ENCODE results near the gene CCDC83. TPM values are rescaled to one million over a fixed set of nuclear protein-coding genes. Genes with fewer than 3 reads are reported as not detected.

Gene CCDC83
- total RNA-seq, 1 donor from 2014 or later, result not detected

DNA sequence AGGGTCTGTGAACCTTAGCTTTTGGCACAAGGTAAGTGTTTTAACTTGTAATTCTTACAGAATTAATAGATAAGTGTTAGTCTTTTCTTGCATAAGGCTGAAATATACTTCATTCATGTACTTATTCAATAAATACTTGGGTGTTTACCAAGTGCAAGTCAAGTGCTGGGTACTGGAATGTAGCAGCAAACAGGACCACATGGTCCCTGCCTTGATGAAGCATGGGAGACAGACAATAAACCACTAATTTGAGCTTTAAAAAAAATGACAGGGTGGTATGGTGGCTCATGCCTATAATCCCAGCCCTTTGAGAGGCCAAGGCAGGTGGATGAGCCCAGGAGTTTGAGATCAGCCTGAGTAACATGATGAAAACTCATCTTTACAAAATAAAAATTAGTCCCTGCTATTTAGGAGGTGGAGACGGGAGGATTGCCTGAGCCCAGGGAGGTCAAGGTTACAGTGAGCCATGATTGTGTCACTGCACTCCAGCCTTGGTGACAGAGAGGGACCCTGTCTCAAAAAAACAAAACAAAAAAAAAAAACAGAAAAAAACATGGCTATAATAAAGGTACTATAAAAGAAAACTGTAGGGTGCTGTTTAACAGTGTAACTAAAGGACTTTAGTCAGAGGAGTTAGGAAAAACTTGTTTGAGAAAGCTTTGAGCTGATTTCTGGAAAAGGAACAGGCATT, 11.1 kb downstream of the CCDC83 start:
- DNase-seq (ENCODE audit: missing footprints) (no peak), ATAC-seq (no peak)
- intact Hi-C loops (cut with DNase I), result no loop called here

DNA sequence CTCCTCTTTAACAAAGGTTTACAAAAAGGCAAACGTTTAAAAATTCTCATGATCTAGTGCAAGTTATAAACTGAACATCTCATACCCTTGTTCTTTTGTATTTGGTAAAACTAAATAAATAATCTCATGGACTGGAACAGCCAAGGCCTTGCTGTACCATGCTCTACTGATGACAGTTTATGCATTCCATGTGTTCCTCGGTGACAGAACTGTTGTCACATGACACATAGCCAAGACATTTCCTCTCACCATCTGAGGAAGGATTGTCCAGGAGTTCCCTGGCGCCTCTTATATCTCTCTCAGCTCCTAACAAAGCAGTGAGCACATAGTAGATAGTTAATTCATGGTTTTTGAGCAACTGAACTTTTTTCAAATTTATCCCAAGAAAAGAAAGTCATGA, 12.6 kb downstream of the CCDC83 start:
- ATAC-seq, result no peak
- DNase-seq (ENCODE audit: missing footprints), result no peak
- intact Hi-C loops (cut with DNase I), result no loop called here

DNA sequence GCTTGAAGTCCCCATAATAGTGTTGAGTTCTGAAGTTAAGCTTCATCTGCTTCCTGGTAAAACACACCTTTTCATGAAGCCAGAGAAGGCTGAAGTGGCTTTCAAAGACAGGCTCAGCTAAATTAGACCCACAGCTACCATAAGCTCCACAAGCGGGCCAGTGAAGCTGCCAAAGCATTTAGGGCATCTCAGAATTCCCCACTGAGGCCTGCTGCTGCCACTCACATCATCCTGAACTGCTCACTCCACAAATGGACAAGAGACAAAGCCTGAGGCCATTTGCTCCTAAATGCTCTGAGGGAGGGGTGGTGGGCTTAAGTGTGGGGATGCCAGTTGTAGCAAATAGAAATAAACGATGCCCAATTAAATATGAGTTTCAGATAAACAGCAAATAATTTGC, 14.6 kb downstream of the CCDC83 start:
- no peak for DNase-seq (ENCODE audit: missing footprints)
- intact Hi-C loops (cut with DNase I), result no loop called here
- no peak for ATAC-seq

DNA sequence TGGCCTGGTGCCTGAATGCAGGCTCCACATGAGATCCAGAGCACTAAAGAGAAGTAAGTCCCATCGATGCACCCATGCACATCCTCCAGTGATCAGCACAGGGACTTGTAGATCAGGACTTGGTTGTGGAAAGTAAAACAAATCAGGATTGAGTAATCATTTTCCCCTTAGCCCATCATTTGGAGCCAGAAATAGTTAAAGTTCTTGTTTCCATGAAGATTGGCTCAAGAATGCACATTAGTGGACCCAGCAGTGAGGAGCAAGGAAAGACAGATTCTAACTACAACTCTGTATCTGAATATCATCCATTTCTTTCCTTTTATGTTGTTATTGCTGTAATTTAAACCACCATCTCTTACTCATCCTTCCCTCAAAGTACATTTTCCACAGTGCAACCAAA, 19.1 kb downstream of the CCDC83 start:
- ATAC-seq, result no peak
- intact Hi-C loops (cut with DNase I), result no loop called here
- no peak for DNase-seq (ENCODE audit: missing footprints)

DNA sequence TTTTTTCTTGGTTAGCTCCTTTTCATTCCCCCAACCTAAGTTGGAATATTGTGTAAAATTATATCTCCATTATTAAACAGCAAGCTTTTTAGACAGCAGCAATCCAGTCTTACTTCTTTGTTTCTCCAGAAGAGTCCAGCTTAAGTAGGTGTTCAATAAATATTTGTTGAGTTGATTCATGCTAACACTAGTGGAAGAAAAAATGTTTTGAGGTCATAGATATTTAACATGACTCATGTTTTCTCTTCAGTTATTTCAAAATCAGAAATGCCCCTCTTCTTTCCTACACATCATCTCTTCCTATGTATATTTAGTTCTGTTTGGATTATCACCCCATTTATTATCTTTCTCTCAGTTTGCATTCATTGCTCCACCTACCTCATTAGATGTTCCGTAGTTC, 20.3 kb downstream of the CCDC83 start:
- intact Hi-C loops (cut with DNase I), result no loop called here
- DNase-seq (ENCODE audit: missing footprints) (no peak), ATAC-seq (no peak)

DNA sequence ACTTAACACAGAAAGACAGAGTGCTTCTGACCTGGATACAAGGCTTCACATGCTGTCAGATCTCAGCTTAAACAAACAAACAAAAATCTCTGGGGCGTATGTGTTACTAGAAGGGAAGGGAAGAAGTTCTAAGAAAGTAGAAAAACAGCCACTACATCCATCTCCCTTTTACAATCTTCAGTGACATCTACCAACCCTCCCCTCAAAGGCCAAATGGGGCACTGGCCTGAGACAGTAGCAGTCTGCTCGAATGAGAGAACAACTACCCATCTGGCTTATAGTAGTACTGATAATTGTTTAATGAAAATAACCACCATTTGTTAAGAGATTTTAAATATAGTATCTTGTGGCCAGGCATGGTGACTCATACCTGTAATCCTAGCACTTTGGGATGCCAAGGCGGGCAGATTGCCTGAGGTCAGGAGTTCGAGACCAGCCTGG, 29.4 kb downstream of the CCDC83 start:
- DNase-seq (ENCODE audit: missing footprints) (no peak), ATAC-seq (no peak)
- intact Hi-C loops (cut with DNase I), result no loop called here

DNA sequence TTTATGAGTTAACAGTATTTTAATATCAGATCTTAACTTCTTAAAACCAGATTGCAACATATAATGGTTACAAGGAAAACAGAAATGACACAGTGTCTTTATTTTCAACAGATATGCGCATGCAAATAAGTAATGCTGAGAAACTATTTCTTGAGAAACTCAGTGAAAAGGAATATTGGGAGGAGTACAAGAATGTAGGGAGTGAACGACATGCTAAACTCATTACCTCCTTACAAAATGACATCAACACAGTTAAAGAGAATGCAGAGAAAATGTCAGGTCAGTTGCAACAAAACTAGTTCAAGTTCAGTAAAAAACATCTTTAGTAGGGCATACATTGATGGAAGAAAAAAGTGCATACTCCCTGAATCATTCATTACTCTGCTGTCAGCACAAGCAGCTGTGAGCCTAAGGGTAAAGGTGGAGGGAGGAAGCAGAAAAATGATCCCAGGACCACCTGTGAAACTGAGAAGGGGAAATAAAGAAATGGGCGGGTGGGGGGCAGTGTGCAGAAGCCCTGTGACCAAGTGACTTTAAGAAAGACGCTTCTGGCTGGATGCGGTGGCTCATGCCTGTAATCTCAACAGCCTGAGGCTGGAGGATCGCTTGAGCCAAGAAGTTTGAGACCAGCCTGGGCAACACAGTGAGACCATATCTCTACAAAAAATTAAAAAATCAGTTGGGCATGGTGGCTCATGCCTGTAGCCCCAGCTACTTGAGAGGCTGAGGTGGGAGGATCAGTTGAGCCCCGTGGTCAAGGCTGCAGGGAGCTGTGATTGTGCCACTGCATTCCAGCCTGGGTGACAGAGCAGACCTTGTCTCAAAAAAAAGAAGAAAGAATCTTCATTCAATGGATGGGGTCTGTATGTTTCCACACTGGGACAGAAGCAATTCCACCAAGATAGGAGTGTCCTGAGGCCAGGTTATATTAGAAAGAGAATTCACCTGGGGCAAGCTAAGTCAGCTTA, 31.2 kb downstream of the CCDC83 start:
- ATAC-seq (no peak), DNase-seq (ENCODE audit: missing footprints) (no peak)
- intact Hi-C loops (cut with DNase I), result no loop called here

DNA sequence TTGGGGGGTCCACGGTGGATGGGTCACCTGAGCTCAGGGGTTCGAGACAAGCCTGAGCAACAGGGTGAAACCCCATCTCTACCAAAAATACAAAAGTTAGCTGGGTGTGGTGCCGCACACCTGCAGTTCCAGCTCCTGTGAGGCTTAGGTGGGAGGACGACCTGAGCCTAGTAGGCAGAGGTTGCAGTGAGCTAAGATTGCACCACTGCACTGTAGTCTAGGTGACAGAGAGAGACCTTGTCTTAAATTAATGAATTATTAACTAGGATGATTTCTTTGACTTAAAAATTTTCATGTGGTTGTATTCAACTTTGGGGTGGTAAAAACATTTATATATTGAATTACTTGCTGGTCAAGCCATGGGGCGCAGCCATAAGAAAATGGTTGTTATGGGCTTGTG, 33.9 kb downstream of the CCDC83 start:
- ATAC-seq (no peak), DNase-seq (ENCODE audit: missing footprints) (no peak)
- intact Hi-C loops (cut with DNase I), result no loop called here

DNA sequence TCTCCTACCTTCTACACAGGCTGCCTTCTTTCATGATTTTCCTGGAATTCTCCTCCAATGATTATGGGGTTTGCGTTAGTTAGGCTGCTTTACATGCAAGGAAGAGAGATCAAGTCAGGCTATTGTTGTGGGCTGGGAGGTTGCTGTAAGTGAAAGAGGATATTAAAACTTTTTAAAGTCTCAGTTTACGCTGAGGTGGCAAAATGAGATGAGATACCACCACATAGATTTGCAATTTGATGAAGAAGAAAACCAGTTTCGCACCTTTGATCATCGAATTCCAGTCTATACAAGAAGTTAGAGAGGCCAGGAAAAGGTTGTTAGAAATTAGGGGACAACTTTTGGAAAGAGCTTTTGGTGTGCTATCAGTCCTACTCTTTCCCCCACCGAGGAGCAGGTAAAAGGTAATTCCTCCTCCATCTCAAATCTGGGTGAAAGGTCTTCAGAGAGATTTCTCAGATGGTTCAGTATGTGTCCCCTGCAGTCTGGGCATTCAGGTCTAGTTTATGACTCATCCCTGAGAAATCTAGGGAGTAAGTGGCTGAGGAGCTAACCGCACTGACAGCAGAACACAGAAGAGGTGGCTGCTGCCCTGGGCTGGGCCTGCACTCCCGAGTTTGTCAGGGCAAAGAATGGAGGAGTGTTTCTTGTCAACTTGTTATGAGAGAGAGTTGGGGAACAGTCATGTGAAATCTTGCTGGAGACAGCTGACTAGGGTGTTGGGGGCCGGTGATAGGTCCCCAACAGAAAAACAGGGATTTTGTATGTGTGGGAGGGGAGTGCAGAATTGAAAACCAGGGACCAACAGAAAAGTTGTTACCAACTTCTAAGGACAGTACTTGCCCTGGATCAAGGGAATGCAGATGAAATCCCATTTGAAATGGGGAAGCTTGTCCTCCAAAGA, 34.7 kb downstream of the CCDC83 start:
- ATAC-seq, result no peak
- no peak for DNase-seq (ENCODE audit: missing footprints)
- intact Hi-C loops (cut with DNase I), result no loop called here

DNA sequence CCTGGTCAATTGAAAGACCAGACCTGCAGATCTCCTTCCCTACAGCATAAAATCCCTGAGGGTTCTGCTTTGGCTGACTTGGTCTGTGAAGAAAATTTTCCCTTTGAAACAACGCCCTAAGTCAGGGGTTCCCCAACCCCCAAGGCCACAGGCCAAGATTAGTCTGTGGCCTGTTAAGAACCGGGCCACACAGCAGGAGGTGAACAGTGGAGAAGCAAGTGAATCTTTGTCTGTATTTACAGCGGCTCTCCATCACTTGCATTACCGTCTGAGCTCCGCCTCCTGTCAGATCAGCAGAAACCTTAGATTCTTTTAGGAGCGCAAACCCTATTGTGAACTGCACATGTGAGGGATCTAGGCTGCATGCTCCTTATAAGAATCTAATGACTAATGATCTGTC, 38.2 kb downstream of the CCDC83 start:
- intact Hi-C loops (cut with DNase I), result no loop called here

DNA sequence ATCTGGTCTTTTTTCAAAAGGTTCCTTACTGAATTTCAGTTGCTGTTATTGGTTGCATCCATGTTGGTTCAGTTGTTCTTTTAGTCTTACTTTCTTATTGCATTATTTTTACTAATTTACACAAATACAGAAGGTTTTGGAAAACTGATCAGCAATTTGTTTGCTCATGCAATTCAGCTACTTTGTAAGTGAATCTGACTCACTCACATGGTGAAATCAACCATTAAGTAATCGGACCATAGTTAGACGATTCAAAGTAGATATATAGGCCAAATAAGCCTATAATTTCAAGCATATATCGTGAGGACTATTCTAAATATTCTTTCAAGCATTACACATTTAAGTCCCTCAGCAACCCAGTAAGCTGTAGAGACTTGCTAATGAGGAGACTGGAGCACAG, 41.7 kb downstream of the CCDC83 start:
- no peak for DNase-seq (ENCODE audit: missing footprints)
- ATAC-seq, result no peak
- intact Hi-C loops (cut with DNase I), result no loop called here

More for the DNA sequence above, 38.2 kb downstream of the CCDC83 start:
- no peak for ATAC-seq
- no peak for DNase-seq (ENCODE audit: missing footprints)

DNA sequence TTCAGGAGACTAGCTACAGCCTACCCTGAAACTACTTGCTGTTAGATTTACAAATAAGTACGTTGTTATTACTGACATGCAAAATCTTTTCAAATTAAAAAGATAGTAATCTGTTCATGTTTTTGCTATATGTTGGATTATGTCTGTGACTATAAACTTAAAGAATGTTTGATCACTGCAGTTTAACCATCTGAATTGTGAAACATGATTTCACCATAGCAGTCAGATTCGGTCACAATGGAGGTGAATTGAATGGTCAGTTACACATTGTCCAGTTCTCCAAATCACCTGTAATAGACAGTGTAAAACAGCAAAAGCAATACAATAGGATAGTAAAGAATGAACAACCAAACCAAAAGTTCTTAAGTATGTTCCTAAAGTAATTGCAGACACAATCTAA, 43.3 kb downstream of the CCDC83 start:
- ATAC-seq (no peak), DNase-seq (ENCODE audit: missing footprints) (no peak)
- intact Hi-C loops (cut with DNase I), result no loop called here

DNA sequence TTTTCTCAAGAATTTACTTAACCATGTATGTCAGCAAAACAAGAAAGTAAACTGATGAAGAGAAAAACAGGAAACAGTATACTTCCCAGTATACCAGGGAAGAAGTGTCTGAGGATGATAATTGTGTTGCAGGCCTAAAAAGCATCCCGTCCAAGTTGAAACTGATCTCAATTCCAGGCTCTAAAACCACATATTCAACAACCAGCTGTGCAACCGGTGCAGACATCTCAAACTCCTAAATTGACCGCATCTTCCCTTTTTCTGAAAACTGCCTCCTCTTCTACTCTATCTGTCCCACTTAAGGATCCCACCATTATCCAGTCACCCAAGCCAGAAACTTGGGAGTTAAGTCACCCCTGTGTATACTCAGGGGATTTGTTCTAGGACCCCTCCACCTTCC, 47.2 kb downstream of the CCDC83 start:
- intact Hi-C loops (cut with DNase I), result no loop called here
- DNase-seq (ENCODE audit: missing footprints) (no peak), ATAC-seq (no peak)

DNA sequence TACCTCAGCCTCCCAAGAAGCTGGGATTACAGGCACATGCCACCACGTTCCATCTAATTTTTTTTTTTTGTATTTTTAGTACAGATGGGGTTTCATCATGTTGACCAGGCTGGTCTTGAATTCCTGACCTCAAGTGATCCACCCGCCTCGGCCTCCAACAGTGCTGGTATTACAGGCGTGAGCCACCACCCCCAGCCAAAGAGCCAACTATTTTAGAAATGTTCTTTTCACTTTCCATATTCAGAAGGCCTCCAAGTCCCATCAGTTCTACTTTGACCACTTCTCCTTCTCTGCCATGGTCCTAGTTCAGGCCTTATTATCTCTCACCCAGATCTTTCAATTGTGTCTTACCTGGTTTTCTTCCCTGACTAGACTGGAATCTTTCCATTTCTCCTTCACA, 48.2 kb downstream of the CCDC83 start:
- DNase-seq (ENCODE audit: missing footprints), result no peak
- intact Hi-C loops (cut with DNase I), result no loop called here
- ATAC-seq, result no peak

DNA sequence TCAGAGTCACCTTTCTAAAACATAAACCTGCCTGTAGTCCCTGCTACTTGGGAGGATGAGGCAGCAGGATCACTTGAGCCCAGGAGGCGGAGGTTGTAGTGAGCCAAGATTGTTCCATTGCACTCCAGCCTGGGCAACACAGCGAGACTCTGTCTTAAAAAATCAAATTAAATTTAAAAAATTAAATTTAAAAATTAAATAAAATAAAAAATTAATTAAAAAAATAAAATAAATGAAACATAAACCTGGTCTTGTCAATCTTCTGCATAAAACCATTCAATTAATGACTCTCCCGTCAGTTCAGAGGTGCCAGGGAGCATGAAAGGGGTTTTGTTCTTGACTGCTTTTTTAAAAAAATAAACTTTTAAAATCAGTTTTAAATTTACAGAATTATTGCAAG, 48.6 kb downstream of the CCDC83 start:
- intact Hi-C loops (cut with DNase I), result no loop called here
- ATAC-seq (no peak), DNase-seq (ENCODE audit: missing footprints) (no peak)

DNA sequence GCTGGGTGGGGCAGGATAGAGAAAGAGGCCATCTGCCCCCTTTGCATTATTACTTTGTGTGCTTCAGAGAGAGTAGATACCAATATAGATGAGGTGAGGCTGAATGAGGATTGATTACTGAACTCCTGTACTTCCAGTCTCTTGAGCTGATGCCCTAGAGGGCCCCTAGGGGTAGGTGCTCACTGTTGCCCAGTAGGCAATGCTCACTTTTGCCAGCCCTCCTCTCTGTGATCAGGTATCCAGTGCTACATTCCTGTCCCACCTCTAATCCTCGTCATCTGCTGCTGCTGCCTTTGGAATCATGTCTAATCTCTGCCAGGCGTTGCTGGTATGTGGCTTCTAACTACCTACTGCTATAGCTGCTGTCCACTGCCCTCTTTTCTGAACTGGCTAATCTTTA, 57.2 kb downstream of the CCDC83 start:
- ATAC-seq, result no peak
- no peak for DNase-seq (ENCODE audit: missing footprints)
- intact Hi-C loops (cut with DNase I), result no loop called here

DNA sequence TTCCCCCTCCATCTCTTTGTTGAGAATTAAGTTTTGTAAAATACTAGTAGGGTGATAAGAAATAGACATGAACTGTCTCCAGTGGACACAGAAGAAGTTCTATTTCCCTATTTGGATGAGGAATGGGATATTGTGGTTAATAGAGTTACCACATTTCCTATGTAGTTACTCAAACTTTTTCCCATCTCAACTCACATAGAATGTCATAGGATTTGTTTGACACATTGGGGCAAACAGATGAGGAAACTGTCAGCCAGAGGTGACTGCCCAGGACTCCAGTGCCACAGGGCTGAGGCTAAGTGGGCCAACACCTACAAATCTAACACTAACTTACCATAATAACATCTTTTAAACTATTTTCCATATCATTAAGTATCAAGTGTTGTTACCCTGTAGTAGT, 58.3 kb downstream of the CCDC83 start:
- ATAC-seq, result no peak
- DNase-seq (ENCODE audit: missing footprints), result no peak
- intact Hi-C loops (cut with DNase I), result no loop called here

DNA sequence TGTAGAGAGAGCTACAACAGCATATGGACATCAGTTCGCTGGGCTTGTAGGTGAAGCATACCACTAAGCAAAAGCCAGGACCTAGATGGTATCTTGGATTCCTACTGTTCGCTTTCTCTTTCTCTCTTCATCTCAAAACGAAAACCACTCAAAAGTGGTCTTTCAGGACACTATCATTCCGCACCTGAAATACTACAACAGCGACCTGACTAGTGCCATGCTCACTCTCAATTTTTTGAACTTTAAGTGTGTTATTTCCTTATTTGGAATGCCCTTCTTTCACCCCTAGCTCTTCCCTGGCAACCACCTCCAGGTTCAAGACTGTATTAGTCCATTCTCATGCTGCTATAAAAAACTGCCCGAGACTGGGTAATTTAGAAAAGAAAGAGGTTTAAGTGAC, 59.2 kb downstream of the CCDC83 start:
- DNase-seq (ENCODE audit: missing footprints) (no peak), ATAC-seq (no peak)
- intact Hi-C loops (cut with DNase I), result no loop called here

Data from Right ventricle myocardium inferior (tissue), 1 donor.